NCI-H748 (cell line): Measurements from ENCODE around the gene SORCS2.
A peak's percentile ranks its signal among the peaks of the same experiment; 100 is the strongest.

Experiments used
- DNase-seq: peaks from one replicate; lab custom pipeline; 2025; ENCODE audit not compliant: unreplicated experiment; lab: John Stamatoyannopoulos, UW

The SORCS2 gene

DNA sequence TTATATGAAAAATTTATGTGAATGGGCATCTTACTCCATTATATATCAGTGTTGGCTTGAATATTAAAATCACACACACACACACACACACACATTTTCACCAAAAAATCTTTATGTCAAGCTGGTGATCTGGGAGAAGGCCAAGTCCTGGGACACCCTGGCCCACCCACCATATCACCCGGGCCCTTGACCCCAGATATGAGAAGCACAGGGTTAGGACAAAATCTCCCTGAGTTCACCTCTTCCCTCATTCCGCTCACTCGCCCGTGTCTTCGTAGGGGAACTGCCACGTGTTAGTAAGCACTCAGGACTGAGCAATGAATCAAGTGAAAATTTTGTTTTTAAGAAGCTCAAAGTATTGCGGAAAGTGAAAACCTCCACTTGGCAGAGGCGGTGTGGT is 346.2 kb downstream of the SORCS2 start:
- no peak for DNase-seq

GRCh38 chr4:7539186-7539585 is 346.8 kb downstream of the SORCS2 start:
- DNase-seq = no peak

- DNase-seq = peak; percentile 35
Observed at GRCh38 chr4:7539659-7540058, 347.3 kb downstream of the SORCS2 start.

- no peak for DNase-seq
Observed at GRCh38 chr4:7540206-7540605, 347.9 kb downstream of the SORCS2 start.

DNA sequence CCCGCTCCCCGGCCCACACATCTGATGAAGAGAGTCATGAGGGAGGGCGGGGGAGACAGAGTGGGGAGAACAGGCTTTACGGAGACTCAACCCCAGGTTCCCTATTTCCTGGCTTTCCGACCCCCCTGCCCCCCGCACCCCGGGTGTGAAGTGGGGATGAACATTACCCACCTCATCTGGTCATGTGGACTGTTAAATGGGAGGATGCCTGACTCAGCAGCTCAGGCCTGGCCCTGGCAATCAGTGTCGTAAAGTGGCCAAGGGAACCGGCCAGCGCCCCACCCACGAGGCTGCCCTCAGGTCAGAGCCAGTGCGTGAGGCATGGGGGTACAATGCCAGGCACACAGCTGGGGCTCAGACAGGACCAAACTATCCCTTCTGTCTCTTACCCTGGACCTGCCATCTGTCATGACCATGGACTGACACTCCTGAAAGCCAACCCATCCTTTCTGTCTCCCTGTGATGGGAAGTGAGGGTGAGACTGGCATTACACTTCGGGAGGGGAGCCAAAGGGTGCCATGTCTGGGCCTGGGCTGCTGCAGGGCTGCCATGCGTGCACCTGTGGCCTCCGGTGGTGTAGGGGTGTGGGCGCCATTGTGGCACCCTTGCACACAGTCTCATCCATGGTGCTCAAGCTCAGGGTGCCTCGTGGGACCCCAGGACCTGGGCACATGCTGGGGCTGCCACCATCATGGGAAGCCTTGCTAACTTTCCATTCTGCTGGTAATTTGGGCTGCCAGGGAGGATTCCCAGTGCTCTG is 348.5 kb downstream of the SORCS2 start:
- DNase-seq = no peak

DNA sequence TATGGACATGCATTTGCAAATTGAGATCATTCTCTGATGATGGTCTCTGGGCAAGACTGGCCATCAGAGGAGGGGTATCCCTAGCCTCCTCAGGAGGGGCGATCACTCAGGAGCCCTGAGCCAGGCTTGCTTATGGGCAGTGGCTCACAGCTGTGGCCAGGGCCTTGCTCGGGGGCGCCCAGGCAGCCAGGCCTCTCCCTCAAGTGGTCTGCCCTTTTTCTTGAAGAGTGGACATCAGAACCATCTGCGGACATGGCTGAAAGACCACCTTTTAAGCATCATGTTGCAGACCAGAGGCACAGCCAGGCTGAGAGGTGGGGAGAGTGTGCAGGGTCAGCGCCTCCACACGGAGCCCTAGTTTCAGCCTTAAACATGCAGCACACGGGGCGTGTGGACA is 349.1 kb downstream of the SORCS2 start:
- DNase-seq = no peak

DNA sequence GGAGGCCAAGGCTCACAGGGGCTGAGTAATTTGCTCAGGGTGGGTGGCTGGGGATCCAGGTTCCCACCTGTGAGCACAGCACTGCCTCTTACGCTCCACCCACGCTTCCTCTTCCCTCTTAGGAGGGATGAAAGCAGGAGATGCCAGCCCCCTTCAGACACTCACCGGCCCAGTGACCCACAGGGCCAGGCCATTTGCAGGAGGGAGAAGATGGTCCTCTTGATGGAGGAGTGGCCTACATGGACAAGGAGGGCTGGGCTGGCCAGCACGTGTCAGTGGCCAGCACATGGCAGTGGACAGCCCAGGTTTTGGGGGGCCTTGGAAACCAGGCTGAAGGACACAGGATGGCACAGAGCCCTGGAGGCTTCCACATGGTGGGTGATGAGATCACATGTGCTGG is 350.4 kb downstream of the SORCS2 start:
- DNase-seq = no peak

GRCh38 chr4:7546152-7546808 is 353.9 kb downstream of the SORCS2 start:
- DNase-seq = no peak

GRCh38 chr4:7546809-7547367 is 354.6 kb downstream of the SORCS2 start:
- DNase-seq = no peak

- peak; percentile 87 for DNase-seq
Observed at GRCh38 chr4:7547368-7548040, 355.2 kb downstream of the SORCS2 start.

DNA sequence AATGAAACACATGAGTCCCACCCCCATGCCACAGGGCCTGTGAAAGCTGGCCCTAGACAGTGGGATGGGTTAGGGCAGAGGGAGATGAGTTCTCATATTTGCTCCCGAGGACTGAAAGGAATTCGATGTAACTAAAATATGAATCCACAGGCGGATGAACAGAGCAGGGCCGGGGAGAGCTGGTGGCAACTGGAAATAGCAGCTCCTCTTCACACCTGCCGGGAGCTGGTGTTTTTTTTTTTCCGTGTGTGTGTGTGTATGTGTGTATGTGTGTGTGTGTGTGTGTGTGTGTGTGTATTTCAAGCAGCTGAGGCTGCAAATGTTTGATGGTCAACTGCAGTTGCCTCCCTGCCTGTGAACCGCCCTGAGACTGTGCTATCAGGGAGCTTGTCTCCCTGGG is 357.5 kb downstream of the SORCS2 start:
- no peak for DNase-seq

DNA sequence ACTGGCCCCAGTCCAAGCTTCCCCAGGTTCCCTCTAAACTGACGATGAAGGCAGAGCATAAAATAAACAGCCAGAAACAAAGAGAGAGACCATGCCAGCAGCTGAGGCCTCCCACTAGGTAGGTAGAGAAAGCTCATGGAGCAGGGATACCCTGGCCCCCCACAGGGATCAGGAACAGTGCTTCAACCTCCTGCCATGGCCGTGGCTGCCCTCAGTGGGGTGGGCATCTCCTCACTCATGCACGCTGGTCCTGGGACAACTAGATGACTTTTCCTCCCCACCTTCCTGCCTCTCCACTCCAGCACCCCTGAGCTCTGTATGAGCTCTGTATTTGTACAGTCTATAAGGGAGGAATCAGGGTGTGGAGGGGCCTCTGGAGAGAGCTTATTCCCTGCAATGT is 360.1 kb downstream of the SORCS2 start:
- peak; percentile 43 for DNase-seq

DNA sequence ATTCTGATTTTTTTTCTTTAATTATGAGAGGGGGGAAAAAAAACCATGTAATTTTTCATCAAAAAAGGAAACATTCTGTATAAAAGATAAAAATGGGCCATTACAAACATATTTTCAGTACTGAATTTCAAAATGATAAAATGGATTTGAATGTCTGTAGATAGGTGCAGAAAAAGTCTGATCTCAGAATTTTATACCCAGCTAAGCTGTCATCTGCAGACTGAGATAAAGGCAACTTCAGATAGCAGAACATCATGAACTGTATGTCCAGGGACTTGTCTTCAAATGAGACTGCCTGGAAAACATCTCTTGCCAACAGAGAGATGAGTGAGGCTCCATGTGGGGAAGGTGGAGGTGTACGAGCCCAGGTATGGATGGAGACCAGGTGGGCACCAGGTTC is 360.9 kb downstream of the SORCS2 start:
- no peak for DNase-seq

DNA sequence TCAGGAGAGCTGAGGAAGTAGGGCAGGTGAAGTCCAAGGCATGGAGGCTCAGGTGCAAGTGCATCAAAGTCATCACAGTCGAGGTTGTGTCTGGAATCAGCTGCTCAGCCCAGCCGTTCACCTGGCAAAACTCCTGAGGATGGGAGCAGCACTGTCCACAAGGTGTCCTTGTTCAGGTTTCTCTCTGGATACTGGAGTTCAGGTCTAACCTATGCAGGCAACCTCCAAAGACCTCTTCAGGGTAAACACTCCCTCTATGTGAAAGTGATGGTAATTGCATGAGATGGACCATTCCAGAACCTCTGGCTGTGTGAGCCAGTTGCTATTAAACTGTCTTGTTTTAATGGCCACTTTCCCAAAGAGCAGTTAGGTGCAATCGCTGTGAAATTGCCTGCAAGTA is 362.6 kb downstream of the SORCS2 start:
- DNase-seq = peak; percentile 2

DNA sequence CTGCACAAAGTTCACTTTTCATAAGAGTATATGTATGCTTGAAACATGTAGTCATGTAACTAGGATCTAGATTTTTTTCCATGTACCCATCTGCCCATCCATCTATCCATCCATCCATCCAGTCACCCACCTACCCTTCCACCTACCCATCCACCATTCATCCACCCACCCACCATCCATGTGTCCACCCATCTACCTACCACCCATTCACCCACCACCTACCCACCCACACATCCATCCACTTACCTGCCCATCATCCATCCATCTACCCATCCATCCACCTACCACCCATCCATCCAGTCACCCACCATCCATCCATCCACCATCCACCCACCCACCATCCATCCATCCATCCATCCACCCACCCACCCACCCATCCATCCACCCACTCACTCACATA is 364.2 kb downstream of the SORCS2 start:
- DNase-seq = no peak

DNA sequence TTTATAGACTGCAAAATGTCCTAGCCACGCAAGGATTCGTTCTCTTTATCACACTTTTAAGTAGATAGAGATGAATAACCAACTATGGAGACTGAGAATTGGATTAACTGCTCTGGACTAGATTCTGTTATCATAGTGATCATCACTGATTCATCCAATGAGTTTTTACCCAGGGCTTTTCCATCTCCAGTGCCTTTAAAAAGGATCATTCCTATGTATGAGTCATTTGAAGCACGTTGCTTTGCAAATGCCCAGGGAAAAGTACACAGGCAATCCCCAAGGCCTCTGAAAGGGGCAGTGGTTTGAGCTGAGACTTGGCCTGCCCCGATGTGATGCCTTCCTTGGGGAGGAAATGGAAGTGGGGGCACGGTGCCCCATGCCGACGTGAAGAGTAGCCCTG is 365.1 kb downstream of the SORCS2 start:
- DNase-seq = no peak

DNA sequence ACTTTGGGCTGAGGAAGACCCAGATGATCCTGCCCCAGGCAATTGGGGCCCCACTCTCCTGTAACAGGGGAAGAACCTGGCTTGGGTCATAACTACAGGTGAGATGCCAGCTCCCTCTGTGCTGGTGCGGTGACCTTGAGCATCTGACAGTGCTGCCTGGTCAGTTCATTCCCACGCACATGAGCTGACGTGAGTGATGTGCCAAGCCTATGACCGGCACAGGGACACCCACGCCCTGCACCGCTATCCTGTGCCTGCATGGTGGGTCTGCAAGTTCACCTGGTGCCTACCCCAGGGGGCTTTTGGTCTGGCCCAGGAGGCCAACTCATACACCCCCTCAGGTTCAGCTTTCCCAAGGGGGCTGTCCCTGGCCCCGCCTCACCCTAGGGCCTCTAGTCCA is 366.1 kb downstream of the SORCS2 start:
- no peak for DNase-seq

DNA sequence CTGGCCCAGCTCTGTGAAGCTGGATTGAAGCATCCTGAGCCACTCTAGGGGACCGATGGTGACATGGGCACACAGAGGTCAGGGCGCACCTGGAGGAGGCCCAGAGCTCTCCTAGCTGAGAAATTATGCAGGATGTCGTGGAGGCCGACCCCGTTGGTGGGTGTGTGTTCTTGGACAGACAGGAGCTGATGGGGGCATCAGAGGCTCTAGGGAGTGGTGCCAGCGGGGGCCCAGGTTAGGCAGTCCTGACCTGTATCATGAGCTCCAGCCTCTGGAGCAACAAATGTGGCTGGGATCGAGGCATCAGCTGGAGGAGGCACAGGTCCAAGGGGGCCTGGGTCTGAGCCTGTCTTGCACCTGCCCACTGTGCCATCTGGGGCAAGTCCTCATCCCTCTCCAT is 367.0 kb downstream of the SORCS2 start:
- no peak for DNase-seq

- peak; percentile 89 for DNase-seq
Observed at GRCh38 chr4:7559741-7560395, 367.5 kb downstream of the SORCS2 start.

GRCh38 chr4:7561557-7561956 is 369.2 kb downstream of the SORCS2 start:
- DNase-seq = no peak

DNA sequence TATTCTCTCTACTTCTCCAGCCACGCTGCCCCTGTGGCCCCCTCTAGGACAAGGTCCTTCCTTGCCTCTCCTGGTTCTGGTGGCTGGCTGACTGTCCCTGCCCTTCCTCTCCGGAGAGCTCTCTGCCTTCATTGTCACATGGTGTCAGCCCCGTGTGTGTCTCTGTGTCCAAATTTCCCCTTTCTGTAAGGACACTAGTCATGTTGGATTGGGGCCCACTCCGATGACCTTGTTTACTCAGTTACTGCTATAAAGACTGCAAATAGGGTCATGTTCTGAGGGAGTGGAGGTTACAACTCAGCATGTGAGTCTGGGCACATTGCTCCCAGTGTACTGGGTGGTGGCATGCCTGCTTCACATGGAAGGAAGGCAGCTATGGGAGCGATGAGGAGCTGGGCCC is 371.9 kb downstream of the SORCS2 start:
- DNase-seq = no peak
